Measurements from ENCODE around the gene ZNF219. TPM values are rescaled to one million over a fixed set of nuclear protein-coding genes. Genes with fewer than 3 reads are reported as not detected.

The ZNF219 gene
- total and polyA plus RNA-seq, 12 donors: 14.3 to 169 (median 104) TPM

DNA sequence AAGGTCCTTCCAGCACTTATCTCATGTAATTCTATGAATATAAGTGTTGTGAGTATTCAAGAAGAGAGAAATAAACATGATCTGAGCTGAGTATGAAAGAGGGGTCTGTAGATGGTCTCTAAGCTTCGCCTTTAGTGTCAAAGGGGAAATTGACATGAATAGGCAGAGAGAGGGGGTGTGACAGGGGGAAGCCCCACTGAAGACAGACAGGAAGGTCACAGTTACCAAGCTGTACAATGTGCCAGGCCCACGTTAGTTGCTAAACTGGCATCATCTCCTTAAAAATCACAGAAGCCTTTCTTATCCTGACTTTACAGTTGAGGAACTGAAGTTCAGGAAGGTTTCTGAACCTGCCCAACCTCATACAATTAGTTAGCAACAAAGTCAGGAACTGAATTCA lies 20.8 kb downstream of the ZNF219 start:
- DNase-seq: no peak
- no peak for TF ChIP-seq CTCF (IDR thresholded peaks at IDR 0.05)
- TF ChIP-seq POLR2A (IDR thresholded peaks at IDR 0.05): no peak

GRCh38 chr14:21075719-21076437 lies 22.6 kb downstream of the ZNF219 start:
- DNase-seq: no peak
- Histone ChIP-seq H3K4me3 (no peak overlapping the region), H3K27me3 (no peaks in the 10 kb centered on the region), H3K4me1 (replicated peaks in 1 of 2) (peaks cover 13 to 18% of the 10 kb centered on the region in 2 donors), H3K27ac (peak overlapping the region in 1 of 5 donors; percentile 3), H3K36me3 (replicated peaks in 1 of 2) (peaks cover 0 to 78% of the 10 kb centered on the region in 2 donors), H3K9me3 (replicated peaks in 1 of 3) (no peaks in the 10 kb centered on the region)
- 86 to 88% (median 87%) methylated on average over 9 of the region's 9 CpGs for WGBS, 4 donors
- intact Hi-C loops (cut with DNase I): no loop called here
- TF ChIP-seq POLR2A (IDR thresholded peaks at IDR 0.05) (no peak), CTCF (IDR thresholded peaks at IDR 0.05) (no peak)

More for the DNA sequence above, 20.8 kb downstream of the ZNF219 start:
- no peaks in the 10 kb centered on the region for H3K9me3 ChIP-seq (replicated peaks in 1 of 3)
- intact Hi-C loops (cut with DNase I): no loop called here
- WGBS, 4 donors: 59 to 77% (median 72%) methylated on average over 2 of the region's 2 CpGs
- H3K27me3 ChIP-seq: no peaks in the 10 kb centered on the region
- peak overlapping the region in 2 of 5 donors; percentile 18 to 50 for H3K27ac ChIP-seq
- peaks cover 0 to 96% of the 10 kb centered on the region in 2 donors for H3K36me3 ChIP-seq (replicated peaks in 1 of 2)
- peaks cover 2 to 8% of the 10 kb centered on the region in 2 donors for H3K4me1 ChIP-seq (replicated peaks in 1 of 2)
- H3K4me3 ChIP-seq: no peak overlapping the region

- Histone ChIP-seq H3K27ac (peak overlapping the region in 1 of 5 donors; percentile 9), H3K27me3 (no peaks in the 10 kb centered on the region), H3K4me1 (replicated peaks in 1 of 2) (peaks cover 16 to 21% of the 10 kb centered on the region in 2 donors), H3K9me3 (replicated peaks in 1 of 3) (no peaks in the 10 kb centered on the region), H3K36me3 (replicated peaks in 1 of 2) (peaks cover 0 to 68% of the 10 kb centered on the region in 2 donors), H3K4me3 (no peak overlapping the region)
- 85 to 89% (median 87%) methylated on average over 16 to 26 of the region's 26 CpGs for WGBS, 4 donors
- intact Hi-C loops (cut with DNase I): no loop called here
- TF ChIP-seq CTCF (IDR thresholded peaks at IDR 0.05) (no peak), POLR2A (IDR thresholded peaks at IDR 0.05) (no peak)
- no peak for DNase-seq
Measured at GRCh38 chr14:21074398-21075272, 23.8 kb downstream of the ZNF219 start.

- Histone ChIP-seq H3K27me3 (no peaks in the 10 kb centered on the region), H3K36me3 (replicated peaks in 1 of 2) (peaks cover 0 to 61% of the 10 kb centered on the region in 2 donors), H3K9me3 (replicated peaks in 1 of 3) (no peaks in the 10 kb centered on the region), H3K4me3 (no peak overlapping the region), H3K27ac (no peak overlapping the region), H3K4me1 (replicated peaks in 1 of 2) (peaks cover 23 to 28% of the 10 kb centered on the region in 2 donors)
- 90 to 96% (median 92%) methylated on average over 4 to 9 of the region's 9 CpGs for WGBS, 4 donors
- DNase-seq: peak in 1 of 7 donors; percentile 20
- intact Hi-C loops (cut with DNase I): no loop called here
- TF ChIP-seq CTCF (IDR thresholded peaks at IDR 0.05) (no peak), POLR2A (IDR thresholded peaks at IDR 0.05) (no peak)
Measured at GRCh38 chr14:21073921-21074320, 24.5 kb downstream of the ZNF219 start.
